Stimulated activated CD8-positive, alpha-beta memory T cell treated with anti-CD3 and anti-CD28 coated beads, Interleukin-15, amount 100 ng/mL, for 24 hours (primary cell): ENCODE data around the gene FOXRED1.
"Not testable (repeated sequence)": the region's sequence is repeated elsewhere in the genome, so short reads cannot be mapped to it uniquely, and the experiment has no call there.

Source experiments
- DNase-seq: peaks from one replicate; pipeline ENCODE4 v3.0.0-alpha.2; 2020; ENCODE audit warnings: low read depth

Gene FOXRED1

GRCh38 chr11:126277322-126277721, 8.4 kb downstream of the FOXRED1 start:
- no peak for DNase-seq

- no peak for DNase-seq
These were observed 8.8 kb downstream of the FOXRED1 start for GRCh38 chr11:126277780-126278179.

GRCh38 chr11:126279191-126279590, 10.2 kb downstream of the FOXRED1 start:
- no peak for DNase-seq

- no peak for DNase-seq
These were observed 11.6 kb downstream of the FOXRED1 start for GRCh38 chr11:126280595-126280994.

- DNase-seq = no peak
These were observed 12.3 kb downstream of the FOXRED1 start for GRCh38 chr11:126281245-126281644.

- no peak for DNase-seq
These were observed 12.8 kb downstream of the FOXRED1 start for GRCh38 chr11:126281666-126282175.

- DNase-seq = no peak
These were observed 13.4 kb downstream of the FOXRED1 start for GRCh38 chr11:126282361-126282735.

- no peak for DNase-seq
These were observed 14.0 kb downstream of the FOXRED1 start, which contains the start of gene TIRAP for GRCh38 chr11:126282736-126283591. Gene TIRAP, plus strand, starts transcription at chr11:126283093. Its CDS starts 7,802 bp downstream, at chr11:126290895.

- DNase-seq = peak; percentile 50
These were observed 15.9 kb downstream of the FOXRED1 start for GRCh38 chr11:126284829-126285228.

- DNase-seq = no peak
These were observed 19.3 kb downstream of the FOXRED1 start for GRCh38 chr11:126288237-126288636.

- DNase-seq = no peak
These were observed 21.9 kb downstream of the FOXRED1 start for GRCh38 chr11:126290887-126291286.

GRCh38 chr11:126293726-126294125, 24.8 kb downstream of the FOXRED1 start:
- no peak for DNase-seq

- DNase-seq = no peak
These were observed 28.1 kb downstream of the FOXRED1 start for GRCh38 chr11:126297004-126297403.

GRCh38 chr11:126303623-126304456, 34.9 kb downstream of the FOXRED1 start, which contains the start of gene DCPS:
Gene DCPS, plus strand, starts transcription at chr11:126304060. Its CDS starts 21 bp downstream, at chr11:126304081.
- peak; percentile 62 for DNase-seq

- DNase-seq = no peak
These were observed 35.6 kb downstream of the FOXRED1 start for GRCh38 chr11:126304457-126305075.

GRCh38 chr11:126305699-126306098, 36.7 kb downstream of the FOXRED1 start:
- DNase-seq = no peak

GRCh38 chr11:126307706-126308105, 38.8 kb downstream of the FOXRED1 start:
- DNase-seq = no peak

- DNase-seq = no peak
These were observed 39.3 kb downstream of the FOXRED1 start for GRCh38 chr11:126308271-126308671.

GRCh38 chr11:126308771-126309170, 39.8 kb downstream of the FOXRED1 start:
- DNase-seq = not testable (repeated sequence)

- DNase-seq = no peak
These were observed 41.4 kb downstream of the FOXRED1 start for GRCh38 chr11:126310200-126310991.

GRCh38 chr11:126310992-126311310, 42.0 kb downstream of the FOXRED1 start:
- DNase-seq = no peak
